OCI-LY1 (cell line): ENCODE results near the gene DES.

Source experiments
- H2AFZ ChIP-seq: fragments of 200-600 bp; sonication (generic), shearing (Covaris generic); 2 replicates; pipeline ENCODE4 v1.6.0; 2014; ENCODE audit warnings: antibody characterized with exemption, mild to moderate bottlenecking, low read length
- H3F3A ChIP-seq: fragments of 200-600 bp; sonication (generic), shearing (Covaris generic); 2 replicates; pipeline ENCODE4 v1.6.0; 2014; ENCODE audit warnings: mild to moderate bottlenecking, antibody characterized with exemption, low read length, moderate library complexity; ENCODE audit not compliant: insufficient read depth
- H3K27ac ChIP-seq: fragments of 200-600 bp; sonication (generic); 2 replicates; pipeline ENCODE4 v1.5.1; 2014; ENCODE audit warnings: low read length, mixed run types, mild to moderate bottlenecking, low read depth; ENCODE audit not compliant: poor library complexity, severe bottlenecking
- H3K27me3 ChIP-seq: fragments of 200-600 bp; sonication (generic); 2 replicates; pipeline ENCODE4 v1.6.0; 2014; ENCODE audit warnings: antibody characterized with exemption, mild to moderate bottlenecking, low read length, moderate library complexity; ENCODE audit not compliant: insufficient read depth
- H3K36me3 ChIP-seq: fragments of 200-600 bp; sonication (generic); 2 replicates; pipeline ENCODE4 v1.6.1; 2014; ENCODE audit warnings: mild to moderate bottlenecking, antibody characterized with exemption, low read length, moderate library complexity, mixed read lengths; ENCODE audit not compliant: insufficient read depth
- H3K4me1 ChIP-seq: fragments of 200-600 bp; sonication (generic); 2 replicates; pipeline ENCODE4 v1.5.1; 2014; ENCODE audit warnings: mild to moderate bottlenecking, low read length, moderate library complexity; ENCODE audit not compliant: insufficient read depth, severe bottlenecking
- H3K4me2 ChIP-seq: fragments of 200-600 bp; sonication (generic), shearing (Covaris generic); 2 replicates; pipeline ENCODE4 v1.6.1; 2014; ENCODE audit warnings: low read length
- H3K4me3 ChIP-seq: fragments of 200-600 bp; sonication (generic); 2 replicates; pipeline ENCODE4 v1.5.1; 2014; ENCODE audit warnings: low read length, low read depth, mild to moderate bottlenecking, mixed read lengths; ENCODE audit not compliant: poor library complexity, severe bottlenecking
- H3K79me2 ChIP-seq: fragments of 200-600 bp; shearing (Covaris generic); 2 replicates; pipeline ENCODE4 v1.6.1; 2016; ENCODE audit warnings: mixed run types, low read length, mixed read lengths; ENCODE audit not compliant: insufficient read depth
- H3K9ac ChIP-seq: fragments of 200-600 bp; sonication (generic), shearing (Covaris generic); 2 replicates; pipeline ENCODE4 v1.6.1; 2014; ENCODE audit warnings: mild to moderate bottlenecking, low read length, mixed read lengths
- H3K9me2 ChIP-seq: fragments of 200-600 bp; sonication (generic), shearing (Covaris generic); 2 replicates; pipeline ENCODE4 v1.6.1; 2014; ENCODE audit warnings: low read depth, mild to moderate bottlenecking, low read length, mixed read lengths
- H3K9me3 ChIP-seq: fragments of 200-600 bp; shearing (Covaris generic); 2 replicates; pipeline ENCODE4 v1.6.1; 2014; ENCODE audit warnings: low read length, mixed read lengths
- H4K20me1 ChIP-seq: fragments of 200-600 bp; sonication (generic), shearing (Covaris generic); 2 replicates; pipeline ENCODE4 v1.6.0; 2016; ENCODE audit warnings: mild to moderate bottlenecking, low read length; ENCODE audit not compliant: insufficient read depth
- EZH2 ChIP-seq: fragments of 200-600 bp; sonication (generic), shearing (Covaris generic); IDR thresholded peaks from 2 replicates; pipeline ENCODE4 v1.8.0; 2017; ENCODE audit warnings: borderline replicate concordance, mixed run types, mild to moderate bottlenecking, antibody characterized with exemption, low read length, moderate library complexity, mixed read lengths
- TF ChIP-seq, protein P1 (sequence below): fragments of 200-600 bp; sonication (generic), shearing (Covaris generic); IDR thresholded peaks from 2 replicates; pipeline ENCODE4 v1.5.1; 2017; ENCODE audit warnings: mild to moderate bottlenecking, antibody characterized with exemption, low read length, moderate library complexity, mixed read lengths

The DES gene

DNA sequence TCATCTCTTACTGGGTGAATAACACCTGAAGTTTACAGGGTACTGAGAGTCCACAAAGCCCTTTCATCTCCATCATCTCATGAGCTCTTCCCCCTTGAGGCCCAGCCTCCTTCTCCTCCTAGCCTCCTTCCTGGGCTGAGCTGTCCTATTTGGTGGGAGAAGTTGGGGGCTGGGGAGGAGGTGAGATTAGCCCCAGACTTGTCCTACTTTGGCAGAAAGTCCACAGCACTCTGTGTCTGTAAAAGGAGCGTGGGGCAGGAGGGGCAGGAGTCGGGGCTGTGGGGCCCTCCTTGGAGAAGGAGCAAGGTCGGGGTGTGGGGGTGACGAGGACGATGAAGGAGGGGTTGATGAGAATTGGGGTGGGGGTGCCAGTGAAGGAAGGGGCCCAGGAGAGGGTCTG lies 10.0 kb upstream of the DES start:
- Histone ChIP-seq H3K4me2 (no peak overlapping the region), H3K4me3 (no peak overlapping the region), H3K36me3 (no peaks in the 10 kb centered on the region; the same call in 1 of the 2 replicates), H3K9me2 (no peaks in the 10 kb centered on the region), H4K20me1 (no peaks in the 10 kb centered on the region), H2AFZ (no peak overlapping the region), H3K9me3 (0 out of 2 replicates have a peak, but pooled peaks cover 2% of the 10 kb centered on the region), H3K4me1 (no peaks in the 10 kb centered on the region), H3K27me3 (peaks cover 3% of the 10 kb centered on the region; the same call in 1 of the 2 replicates), H3K27ac (no peak overlapping the region), H3K79me2 (no peaks in the 10 kb centered on the region), H3K9ac (no peak overlapping the region), H3F3A (no peaks in the 10 kb centered on the region)
- TF ChIP-seq, protein P1, sequence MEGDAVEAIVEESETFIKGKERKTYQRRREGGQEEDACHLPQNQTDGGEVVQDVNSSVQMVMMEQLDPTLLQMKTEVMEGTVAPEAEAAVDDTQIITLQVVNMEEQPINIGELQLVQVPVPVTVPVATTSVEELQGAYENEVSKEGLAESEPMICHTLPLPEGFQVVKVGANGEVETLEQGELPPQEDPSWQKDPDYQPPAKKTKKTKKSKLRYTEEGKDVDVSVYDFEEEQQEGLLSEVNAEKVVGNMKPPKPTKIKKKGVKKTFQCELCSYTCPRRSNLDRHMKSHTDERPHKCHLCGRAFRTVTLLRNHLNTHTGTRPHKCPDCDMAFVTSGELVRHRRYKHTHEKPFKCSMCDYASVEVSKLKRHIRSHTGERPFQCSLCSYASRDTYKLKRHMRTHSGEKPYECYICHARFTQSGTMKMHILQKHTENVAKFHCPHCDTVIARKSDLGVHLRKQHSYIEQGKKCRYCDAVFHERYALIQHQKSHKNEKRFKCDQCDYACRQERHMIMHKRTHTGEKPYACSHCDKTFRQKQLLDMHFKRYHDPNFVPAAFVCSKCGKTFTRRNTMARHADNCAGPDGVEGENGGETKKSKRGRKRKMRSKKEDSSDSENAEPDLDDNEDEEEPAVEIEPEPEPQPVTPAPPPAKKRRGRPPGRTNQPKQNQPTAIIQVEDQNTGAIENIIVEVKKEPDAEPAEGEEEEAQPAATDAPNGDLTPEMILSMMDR, result no peak
- no peak for TF ChIP-seq EZH2

DNA sequence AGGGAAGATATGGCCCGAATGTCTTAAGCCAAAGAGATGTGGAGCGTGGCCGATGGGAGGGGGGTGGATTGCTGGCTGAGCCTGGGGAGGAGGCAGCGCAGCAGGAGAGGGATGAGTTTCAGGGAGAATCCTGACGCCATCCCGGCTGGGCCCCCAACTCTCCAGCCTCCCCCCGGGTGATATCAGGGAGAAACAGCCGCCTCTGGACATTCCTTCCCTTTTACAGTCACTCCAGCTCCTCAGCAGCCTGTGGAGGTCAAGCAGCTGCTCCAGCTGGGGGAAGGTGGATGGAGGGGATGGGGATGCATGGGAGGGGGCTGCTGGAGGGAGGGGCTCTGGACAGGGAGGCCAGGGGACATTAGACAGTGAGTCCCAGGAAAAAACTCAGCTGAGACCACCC lies 9.5 kb upstream of the DES start:
- Histone ChIP-seq H3K79me2 (no peaks in the 10 kb centered on the region), H3K4me3 (no peak overlapping the region), H4K20me1 (no peaks in the 10 kb centered on the region), H3F3A (no peaks in the 10 kb centered on the region), H3K4me2 (no peak overlapping the region), H3K9me2 (no peaks in the 10 kb centered on the region), H3K9ac (no peak overlapping the region), H2AFZ (no peak overlapping the region), H3K9me3 (0 out of 2 replicates have a peak, but pooled peaks cover 2% of the 10 kb centered on the region), H3K27ac (no peak overlapping the region), H3K27me3 (peaks cover 3% of the 10 kb centered on the region; the same call in 1 of the 2 replicates), H3K36me3 (no peaks in the 10 kb centered on the region; the same call in 1 of the 2 replicates), H3K4me1 (no peaks in the 10 kb centered on the region)
- TF ChIP-seq, protein P1, result no peak
- no peak for TF ChIP-seq EZH2

DNA sequence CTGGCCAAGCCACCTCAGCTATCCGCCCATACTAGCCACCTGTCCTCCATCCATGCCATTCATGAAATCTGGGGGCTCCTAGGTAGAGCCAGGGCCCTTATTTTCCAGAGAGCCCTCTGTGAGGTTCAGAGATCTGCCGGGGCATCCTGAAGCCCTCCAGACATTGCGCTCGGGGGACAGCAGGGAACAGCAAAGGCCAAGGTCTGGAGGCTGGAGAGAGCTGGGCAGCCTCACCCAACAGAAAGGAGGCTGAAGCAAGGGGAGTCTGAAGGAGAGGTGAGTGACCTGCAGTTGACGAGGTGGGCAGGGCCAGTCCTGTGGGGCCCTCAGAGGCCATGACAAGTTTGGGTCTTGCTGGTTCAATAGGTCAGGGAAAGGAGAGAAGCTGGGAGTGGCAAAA lies 8.6 kb upstream of the DES start:
- no peak overlapping the region for H2AFZ ChIP-seq
- H3K4me2 ChIP-seq, result no peak overlapping the region
- H3K4me1 ChIP-seq, result no peaks in the 10 kb centered on the region
- H3F3A ChIP-seq, result no peaks in the 10 kb centered on the region
- 0 out of 2 replicates have a peak, but pooled peaks cover 2% of the 10 kb centered on the region for H3K9me3 ChIP-seq
- no peak overlapping the region for H3K9ac ChIP-seq
- H3K9me2 ChIP-seq, result no peaks in the 10 kb centered on the region
- no peaks in the 10 kb centered on the region for H3K79me2 ChIP-seq
- H3K27me3 ChIP-seq, result peaks cover 3% of the 10 kb centered on the region; the same call in 1 of the 2 replicates
- no peak overlapping the region for H3K4me3 ChIP-seq
- TF ChIP-seq, protein P1, result no peak
- no peak for TF ChIP-seq EZH2
- H4K20me1 ChIP-seq, result no peaks in the 10 kb centered on the region
- no peaks in the 10 kb centered on the region; the same call in 1 of the 2 replicates for H3K36me3 ChIP-seq
- no peak overlapping the region for H3K27ac ChIP-seq
